Measurements from ENCODE around the gene FAM76B.

- TF ChIP-seq CTCF (IDR thresholded peaks at IDR 0.05) (peak; percentile 46 to 85 (median 73)), POLR2A (IDR thresholded peaks at IDR 0.05) (no peak)
Measured at GRCh38 chr11:95764267-95764898, 25.2 kb downstream of the FAM76B start.
